IPS DF 4.7 (cell line): ENCODE data around the gene PDK3.

ENCODE experiments used
- DNase-seq: peaks from one replicate; pipeline ENCODE4 v3.0.0-alpha.2; 2013; ENCODE audit warnings: low spot score; ENCODE audit errors: extremely low read depth

The PDK3 gene

GRCh38 chrX:24553011-24553410 is 87.9 kb downstream of the PDK3 start:
- DNase-seq = no peak

- DNase-seq = no peak
Measured at GRCh38 chrX:24561121-24561520, 96.0 kb downstream of the PDK3 start.

DNA sequence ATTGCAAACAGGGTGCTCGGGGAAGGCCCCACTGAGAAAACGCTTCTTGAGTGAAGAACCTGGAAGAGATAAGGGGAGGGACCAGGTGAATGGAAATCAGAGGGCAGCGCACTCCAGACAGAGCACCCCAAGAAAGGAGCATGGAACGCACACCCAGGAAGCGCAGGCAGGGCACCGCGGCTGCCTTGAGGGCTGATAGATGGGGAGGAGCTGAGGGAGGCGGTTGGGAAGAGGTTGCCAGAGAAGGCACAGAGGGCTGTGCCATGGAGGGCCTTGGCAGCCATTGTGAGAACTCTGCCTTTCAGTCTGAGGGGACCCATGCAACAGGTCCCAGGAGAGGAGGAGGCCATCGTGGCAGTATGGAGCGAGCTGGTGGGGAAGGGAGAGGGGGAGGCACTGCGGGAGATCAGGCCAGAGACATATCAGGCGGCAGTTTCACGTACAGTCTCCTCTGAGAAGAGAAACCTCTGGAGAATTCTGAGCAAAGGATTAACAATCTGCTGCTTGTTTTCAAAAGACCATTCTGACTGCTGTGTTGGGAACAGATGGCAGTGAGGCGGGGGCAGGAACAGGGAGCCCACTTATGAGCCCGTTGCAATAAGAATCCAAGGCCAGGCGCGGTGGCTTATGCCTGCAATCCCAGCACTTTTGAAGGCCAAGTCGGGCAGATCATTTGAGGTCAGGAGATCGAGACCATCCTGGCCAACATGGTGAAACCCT is 98.4 kb downstream of the PDK3 start:
- DNase-seq = no peak

- no peak for DNase-seq
Measured at GRCh38 chrX:24566240-24566639, 101.2 kb downstream of the PDK3 start.

DNA sequence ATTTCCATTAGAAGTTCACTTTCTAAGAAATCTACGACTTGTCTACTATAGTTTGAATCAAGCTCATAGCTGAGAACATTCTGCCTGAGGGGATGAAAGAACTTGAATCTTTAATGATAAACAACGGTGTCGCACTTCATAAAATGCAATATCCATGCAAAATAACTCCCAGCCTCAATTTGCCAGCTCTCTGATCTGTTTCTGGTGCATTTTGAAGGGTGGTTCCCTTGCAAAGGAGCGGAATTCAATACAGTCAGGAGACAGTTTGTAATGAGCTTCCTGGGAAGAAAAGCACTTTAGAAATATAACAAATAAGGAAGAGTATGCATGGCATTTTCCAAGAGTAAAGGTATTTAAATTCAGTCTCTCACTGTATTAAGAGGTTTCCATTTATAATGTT is 102.1 kb downstream of the PDK3 start:
- DNase-seq = no peak

DNA sequence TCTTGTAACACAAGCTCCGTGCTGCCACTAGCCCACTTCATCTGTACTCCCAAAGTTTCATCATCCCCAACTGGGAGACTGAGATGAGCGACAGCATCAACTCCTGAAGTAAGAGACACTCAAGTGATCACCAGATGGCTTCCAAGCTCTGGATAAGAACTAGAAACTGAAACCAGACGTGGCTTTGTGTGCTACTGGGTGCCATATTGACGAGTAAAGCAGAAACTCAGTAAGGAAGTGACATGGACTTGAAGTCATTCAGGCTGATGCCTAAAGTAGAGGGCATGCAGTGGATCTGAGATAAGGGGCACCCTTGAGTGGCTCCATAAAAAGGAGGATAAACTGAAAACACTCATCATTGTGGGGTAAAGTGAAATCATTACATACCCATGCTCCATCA is 109.7 kb downstream of the PDK3 start:
- no peak for DNase-seq

GRCh38 chrX:24575496-24575895 is 110.4 kb downstream of the PDK3 start:
- DNase-seq = no peak

- DNase-seq = no peak
Measured at GRCh38 chrX:24577091-24577490, 112.0 kb downstream of the PDK3 start.
